HG02642 (cell line): ENCODE results near the gene RPL27A.

ENCODE experiments used
- ATAC-seq: cut with Tn5 transposase; IDR thresholded peaks from one replicate; pipeline ENCODE4 v1.9.1; 2021; ENCODE audit warnings: mild to moderate bottlenecking; ENCODE audit not compliant: unreplicated experiment, poor library complexity

RPL27A gene

DNA sequence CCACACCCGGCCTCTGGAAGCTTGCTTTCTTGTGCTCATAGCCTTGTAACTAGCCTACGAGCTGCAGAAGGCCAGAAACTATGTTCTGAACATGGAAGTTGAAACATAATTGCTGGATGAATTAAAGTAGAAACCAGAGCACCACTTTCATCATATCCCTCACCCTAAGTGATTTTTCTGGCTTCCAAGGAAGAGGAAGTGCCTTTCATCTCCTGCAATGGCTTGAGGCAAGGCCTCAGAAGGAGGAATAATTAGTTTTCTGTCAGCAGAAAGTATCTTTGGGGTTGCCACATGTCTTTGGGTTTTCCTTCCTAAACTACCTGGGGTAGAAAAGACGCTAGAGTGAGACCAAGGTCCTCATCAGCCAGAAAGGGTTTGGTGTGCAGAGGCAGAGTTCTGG lies 14.5 kb downstream of the RPL27A start:
- no peak for ATAC-seq

DNA sequence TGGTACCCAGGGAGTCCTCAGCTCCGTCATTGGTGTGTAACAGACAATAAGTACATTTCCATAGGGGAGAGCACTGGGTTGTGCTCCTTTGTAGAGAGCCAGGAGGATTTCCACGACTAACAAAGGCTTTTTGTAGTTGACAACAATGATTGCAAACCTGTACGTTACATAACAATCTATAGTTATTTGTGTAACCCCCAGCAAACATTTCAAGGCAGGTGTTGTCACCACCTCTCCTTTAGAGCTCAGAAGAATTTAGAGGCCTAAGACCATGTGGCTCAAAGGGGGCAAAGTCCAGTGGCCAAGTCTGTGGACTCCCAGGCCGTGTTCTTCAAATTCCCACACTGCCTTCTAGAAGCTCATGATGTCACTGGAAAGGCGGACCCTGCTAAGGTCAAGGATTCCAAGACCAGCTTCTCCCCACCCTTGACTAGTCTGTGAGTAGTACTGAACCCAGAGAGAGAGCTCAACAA lies 15.8 kb downstream of the RPL27A start:
- ATAC-seq, result no peak

- ATAC-seq, result no peak
These were observed 16.4 kb downstream of the RPL27A start for GRCh38 chr11:8698917-8699441.

DNA sequence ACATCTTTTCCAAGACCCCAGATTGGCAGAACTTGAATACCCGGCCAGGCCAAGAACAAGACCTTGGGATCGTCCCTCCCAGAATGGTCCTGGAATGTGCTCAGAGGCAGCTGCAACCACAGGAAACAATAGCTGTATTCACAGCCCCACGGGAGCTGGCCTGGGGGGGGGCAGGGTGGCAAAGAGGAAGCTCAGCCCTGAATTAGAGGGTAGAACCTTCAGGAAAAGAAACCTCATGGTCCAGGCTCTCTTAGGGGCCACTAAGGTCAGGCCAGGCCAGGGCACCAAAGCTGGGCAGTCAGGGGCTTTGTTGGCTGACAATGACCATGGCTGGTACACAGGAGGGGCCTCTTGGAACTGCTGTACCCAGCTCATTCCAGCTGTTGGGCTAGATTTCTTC lies 17.3 kb downstream of the RPL27A start:
- no peak for ATAC-seq

- no peak for ATAC-seq
These were observed 19.5 kb downstream of the RPL27A start for GRCh38 chr11:8701891-8702597.

DNA sequence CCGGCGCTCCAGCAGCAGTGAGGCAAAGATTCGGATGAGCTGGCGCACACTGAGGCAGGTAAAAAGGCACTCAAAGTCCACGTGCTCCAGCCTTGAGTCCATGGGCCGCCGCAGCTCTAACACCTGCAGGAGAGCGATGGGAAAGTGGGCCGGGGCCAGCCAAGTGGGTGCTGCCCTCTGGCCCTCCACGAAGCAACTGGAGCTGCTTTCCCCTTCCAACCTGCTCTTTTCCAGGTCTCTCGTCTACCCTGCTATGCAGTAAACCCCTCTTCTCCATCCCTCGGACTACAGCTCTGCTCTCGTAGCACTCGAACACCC lies 20.0 kb downstream of the RPL27A start:
- no peak for ATAC-seq

GRCh38 chr11:8704136-8704535 lies 21.5 kb downstream of the RPL27A start:
- no peak for ATAC-seq

DNA sequence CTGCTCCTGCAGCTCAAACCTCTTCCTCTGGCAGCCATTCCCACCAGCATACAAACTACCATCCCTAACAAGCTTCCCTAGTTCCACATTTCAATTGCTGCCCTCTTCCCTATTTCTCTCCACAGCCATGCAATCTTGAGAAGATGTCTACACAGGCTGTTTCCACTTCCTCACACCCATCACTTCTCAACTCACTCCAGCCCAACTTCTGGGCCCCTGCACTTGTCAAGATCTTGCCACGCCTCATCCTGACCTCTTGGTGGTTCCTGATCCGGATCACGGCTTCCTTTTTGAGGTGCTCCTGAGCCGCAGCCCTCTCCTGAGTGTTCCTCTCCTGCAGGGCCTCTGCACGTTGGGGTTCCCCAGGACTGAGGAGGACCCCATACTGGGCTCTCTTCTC lies 22.6 kb downstream of the RPL27A start:
- no peak for ATAC-seq

- ATAC-seq, result no peak
These were observed 24.3 kb downstream of the RPL27A start for GRCh38 chr11:8706673-8707432.

- ATAC-seq, result no peak
These were observed 25.1 kb downstream of the RPL27A start for GRCh38 chr11:8707541-8708191.

DNA sequence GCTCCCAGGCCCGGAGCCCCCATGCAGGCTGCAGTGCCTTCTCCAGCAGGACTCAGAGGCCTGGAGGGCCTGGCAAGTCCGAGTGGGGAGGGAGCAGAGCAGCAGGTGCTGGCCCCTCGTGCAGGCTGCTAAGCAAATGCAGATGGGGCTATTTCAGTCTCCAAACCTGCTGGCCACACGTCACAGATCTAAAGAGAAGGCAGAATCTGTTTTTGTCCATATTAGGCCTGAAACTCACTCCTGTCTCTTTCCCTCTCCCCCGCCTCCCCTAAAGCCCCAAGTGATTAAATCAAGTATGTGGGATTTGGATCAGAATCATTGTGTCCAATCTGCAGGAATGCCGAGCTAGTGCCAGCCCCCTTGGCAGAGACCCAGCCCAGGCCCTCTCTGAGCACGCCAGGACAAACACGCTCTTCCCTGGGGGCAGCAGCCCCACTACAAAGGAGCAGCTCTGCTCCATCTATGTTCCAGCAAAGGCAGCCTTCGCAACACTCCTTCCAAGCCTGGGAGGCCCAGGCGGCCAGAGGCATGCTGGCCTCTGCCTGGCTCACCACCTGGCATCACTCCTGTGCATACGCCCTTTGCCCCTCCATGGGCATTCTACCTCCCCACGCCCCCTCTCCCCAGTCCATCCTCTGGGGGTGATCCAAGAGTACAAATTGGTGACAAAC lies 26.5 kb downstream of the RPL27A start:
- ATAC-seq, result no peak

GRCh38 chr11:8709777-8710176 lies 27.2 kb downstream of the RPL27A start:
- ATAC-seq, result no peak

DNA sequence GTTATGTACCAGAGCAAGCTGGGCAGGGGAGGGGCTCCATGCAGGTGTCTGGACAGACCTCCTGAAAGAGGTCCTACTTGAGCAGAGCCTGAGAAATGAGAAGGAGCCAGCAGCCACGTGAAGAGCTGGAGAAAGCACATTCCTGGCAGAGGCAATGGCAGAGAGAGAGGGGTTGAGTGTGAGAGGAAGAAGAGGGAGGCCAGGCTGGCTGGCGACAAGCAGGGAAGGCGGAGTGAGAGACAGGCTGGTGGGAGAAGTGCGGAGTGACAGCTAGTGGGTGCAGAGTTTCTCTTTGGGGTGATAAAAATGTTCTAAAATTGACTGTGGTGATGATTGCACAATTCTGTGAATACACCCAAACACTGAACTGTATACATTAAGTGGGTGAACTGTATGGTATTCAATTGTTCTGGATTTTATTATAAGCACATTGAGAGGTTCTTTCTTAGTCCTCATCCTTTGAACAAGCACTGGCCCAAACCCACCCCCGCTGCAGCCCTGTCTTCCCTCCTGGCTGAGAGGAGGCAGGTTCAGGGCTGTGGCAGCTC lies 29.4 kb downstream of the RPL27A start:
- no peak for ATAC-seq

DNA sequence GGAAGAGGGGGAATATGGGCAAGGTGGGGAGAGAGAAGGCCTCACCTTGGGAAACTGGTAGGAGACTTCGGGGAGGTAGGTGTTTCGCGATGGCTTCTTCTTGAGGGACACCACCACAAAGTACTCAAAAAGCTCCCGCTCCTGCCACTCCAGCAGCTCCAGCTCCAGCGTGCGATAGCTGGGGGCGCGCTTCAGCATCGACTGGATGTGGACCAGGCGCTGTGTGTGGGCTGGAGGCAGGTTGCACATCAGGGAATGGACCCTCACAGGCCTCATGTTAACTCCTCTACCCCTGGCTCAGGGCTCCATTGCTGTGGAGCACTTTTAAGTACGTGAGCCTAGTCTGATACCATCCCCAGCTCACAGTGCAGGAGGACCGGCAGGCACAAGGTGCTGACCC lies 29.9 kb downstream of the RPL27A start:
- ATAC-seq, result no peak

- no peak for ATAC-seq
These were observed 31.3 kb downstream of the RPL27A start for GRCh38 chr11:8713760-8714454.

DNA sequence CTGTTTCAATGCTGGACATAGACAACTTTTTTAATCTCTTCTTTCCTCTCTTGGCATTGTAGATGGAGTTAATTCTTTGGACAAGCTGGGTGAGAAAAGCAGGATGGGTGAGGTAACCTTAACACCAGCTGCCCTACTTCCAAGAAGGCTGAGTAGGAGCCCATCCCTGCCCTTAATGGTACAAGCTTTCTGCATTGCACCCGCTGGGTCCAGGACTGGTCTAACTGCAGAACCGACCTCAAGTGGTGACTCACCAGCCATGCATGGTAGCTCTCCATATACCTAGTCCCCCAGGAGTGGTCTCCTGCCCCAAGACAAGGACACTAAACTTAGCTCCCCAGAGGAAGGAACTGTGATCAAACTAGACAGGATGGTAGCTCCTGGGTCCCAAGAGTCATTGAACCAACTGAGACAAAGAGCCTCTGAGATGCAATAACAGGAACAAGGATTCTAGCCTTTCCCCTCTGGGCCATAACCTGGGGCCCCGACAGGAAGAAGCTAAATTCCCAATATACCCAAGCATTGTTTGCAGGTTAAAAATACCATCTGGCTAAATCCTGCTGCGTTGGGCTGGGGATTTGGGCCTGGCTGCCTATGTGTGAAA lies 32.1 kb downstream of the RPL27A start:
- no peak for ATAC-seq

- no peak for ATAC-seq
These were observed 32.9 kb downstream of the RPL27A start for GRCh38 chr11:8715501-8715900.

DNA sequence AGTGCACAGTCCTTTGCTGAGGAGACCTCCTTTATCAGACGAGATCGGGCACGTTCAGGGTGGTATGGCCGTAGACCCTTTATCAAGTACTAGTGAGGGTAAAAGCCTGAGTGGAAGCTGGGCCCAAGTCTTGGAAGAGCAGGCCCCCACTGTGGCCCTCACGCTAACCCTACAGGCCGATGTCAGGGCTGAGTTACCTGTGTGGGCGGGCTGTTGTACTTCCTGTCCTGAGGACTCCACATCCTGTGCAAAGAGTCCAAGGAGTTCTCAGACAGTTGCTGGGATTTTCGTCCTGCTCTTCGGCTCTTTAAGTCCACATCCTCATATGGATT lies 34.9 kb downstream of the RPL27A start:
- ATAC-seq, result no peak

- no peak for ATAC-seq
These were observed 35.5 kb downstream of the RPL27A start for GRCh38 chr11:8717876-8718753.
